Esophagus muscularis mucosa (tissue), 4 donors: Measurements from ENCODE around the gene ELSPBP1.
"Not testable (repeated sequence)": the region's sequence is repeated elsewhere in the genome, so short reads cannot be mapped to it uniquely, and the experiment has no call there.

Source experiments
- CTCF ChIP-seq, 3 experiments: fragments of 200-600 bp in 2 of 3; fragments of 450-650 bp in 1 of 3; sonication (generic) in 2 of 3; IDR thresholded peaks; one replicate each; pipeline ENCODE4 v1.5.1; 2017 to 2019; ENCODE audit warnings: antibody characterized with exemption in 3 of 3, mild to moderate bottlenecking in 2 of 3, moderate library complexity in 1 of 3
- EP300 ChIP-seq: sonication (generic); formaldehyde crosslinking; IDR thresholded peaks from one replicate; pipeline ENCODE4 v1.6.1; 2017; ENCODE audit warnings: antibody characterized with exemption
- POLR2A ChIP-seq: fragments of 450-650 bp; IDR thresholded peaks from one replicate; pipeline ENCODE4 v1.6.1; 2017; ENCODE audit warnings: antibody characterized with exemption, moderate library complexity, mild to moderate bottlenecking, low read depth

GRCh38 chr19:47952132-47952531 lies 42.3 kb upstream of the ELSPBP1 start:
- TF ChIP-seq CTCF (IDR thresholded peaks at IDR 0.05); EP300; POLR2A: not testable (repeated sequence)
